Non-pigmented ciliary epithelial cell (primary cell): Measurements from ENCODE around the gene DEPP1.

Experiments used
- DNase-seq: peaks from one replicate; pipeline ENCODE4 v3.0.0-alpha.2; 2010; ENCODE audit warnings: low read depth

Gene DEPP1

DNA sequence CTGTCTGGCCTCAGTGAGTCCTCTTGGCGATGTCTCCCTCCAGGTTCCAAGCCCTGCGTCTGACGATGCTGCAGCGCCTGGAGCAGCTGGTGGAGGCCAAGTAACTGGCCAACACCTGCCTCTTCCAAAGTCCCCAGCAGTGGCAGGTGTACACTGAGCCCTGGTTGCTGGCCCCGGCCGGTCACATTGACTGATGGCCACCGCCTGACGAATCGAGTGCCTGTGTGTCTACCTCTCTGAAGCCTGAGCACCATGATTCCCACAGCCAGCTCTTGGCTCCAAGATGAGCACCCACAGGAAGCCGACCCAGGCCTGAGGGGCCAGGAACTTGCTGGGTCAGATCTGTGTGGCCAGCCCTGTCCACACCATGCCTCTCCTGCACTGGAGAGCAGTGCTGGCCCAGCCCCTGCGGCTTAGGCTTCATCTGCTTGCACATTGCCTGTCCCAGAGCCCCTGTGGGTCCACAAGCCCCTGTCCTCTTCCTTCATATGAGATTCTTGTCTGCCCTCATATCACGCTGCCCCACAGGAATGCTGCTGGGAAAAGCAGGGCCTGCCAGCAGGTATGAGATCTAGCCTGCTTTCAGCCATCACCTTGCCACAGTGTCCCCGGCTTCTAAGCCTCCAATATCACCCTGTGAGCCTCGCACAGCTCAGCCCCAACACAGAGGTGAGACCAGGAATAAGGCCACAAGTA lies 14.8 kb upstream of the DEPP1 start:
- DNase-seq = no peak

DNA sequence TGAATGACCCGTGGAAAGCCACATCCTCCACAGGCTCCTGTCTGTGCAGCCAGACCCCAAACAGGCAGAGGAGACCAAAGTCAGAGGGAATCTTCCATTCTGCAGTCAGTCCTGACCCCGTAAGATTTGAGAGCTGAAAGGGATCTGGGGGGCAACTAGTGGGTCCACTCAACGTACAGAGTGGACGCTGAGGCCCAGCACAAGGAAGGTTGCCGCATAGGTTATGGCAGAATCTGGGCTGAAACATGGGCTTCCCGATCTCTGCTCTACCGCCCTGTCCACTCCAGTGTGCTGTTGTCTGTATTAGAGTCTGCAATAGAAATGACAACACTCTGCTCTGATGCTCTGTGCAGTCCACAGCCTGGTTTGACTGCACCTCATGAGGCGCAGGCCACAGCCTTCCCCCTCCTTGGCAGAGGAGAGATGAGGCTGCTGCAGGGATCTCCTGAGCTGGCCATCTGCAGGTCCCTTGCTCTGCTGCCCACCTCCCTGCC lies 14.2 kb upstream of the DEPP1 start:
- DNase-seq = no peak

DNA sequence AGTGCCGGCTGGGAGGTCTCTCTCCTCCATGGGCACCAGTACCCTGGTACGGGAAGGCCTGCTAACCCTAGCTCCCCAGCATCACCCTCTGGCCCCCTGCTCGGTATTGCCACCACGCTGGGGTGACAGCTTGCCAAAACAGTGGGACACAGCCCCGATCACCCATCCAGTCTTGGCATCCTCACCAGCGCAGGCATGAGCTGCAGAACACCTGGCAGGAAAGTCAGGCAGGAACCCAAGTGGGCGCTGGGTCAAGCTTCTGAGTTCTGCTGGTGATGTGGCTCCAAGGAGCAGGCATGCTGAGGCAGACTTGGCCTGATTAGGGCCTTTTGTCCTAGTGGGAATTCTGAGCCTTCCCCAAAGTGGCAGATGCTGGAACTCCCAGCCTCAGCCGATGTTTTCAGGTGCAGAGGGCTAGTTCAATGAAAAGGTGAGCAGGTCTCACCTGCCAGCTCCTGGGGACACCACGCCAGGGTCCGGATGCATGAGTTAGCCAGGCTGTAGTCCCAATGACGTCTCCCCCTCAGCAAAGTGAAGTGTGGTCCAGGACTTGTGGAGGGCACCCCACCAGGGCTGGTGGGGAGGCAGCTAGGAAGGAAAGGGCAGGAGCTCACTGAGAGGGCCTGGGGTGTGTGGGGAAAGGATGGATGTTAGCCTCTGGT lies 13.6 kb upstream of the DEPP1 start:
- no peak for DNase-seq

DNA sequence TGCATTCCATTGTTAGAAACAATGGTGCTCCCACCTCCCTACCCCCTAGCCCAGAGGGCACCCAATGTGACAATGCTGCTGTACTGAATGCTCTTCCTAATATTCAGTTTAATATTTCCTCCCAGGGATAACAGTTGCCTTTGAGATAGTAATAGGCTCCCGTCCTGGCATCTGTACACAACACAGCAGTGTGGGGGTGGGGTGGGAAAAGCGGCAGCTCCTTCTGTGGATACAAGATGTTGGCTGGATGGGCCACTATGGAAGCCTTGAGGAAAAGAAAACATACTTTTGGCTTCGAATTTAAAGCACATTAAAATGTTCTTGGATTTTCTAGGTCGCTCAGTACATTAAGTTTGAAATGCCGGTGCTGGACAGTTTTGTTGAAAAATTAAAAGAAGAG lies 13.0 kb upstream of the DEPP1 start:
- DNase-seq = no peak

DNA sequence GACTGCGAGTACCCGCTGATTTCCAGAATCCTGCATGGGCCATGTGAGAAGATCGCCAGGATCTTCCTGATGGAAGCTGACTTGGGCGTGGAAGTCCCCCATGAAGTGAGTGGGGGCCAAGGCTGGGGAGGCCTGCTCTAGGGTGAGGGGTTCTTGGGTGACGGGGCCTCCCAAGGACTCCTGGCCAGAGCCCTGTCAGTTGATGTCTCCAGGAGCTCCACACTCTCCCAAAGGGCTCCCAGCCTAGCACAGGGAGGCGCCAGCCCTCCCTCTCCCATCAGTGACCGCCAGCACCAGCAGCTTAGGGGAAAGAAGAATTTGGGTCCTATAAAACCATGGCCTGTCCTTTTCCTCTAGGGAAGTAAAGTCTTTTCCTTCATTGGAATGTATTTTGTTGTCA lies 12.4 kb upstream of the DEPP1 start:
- DNase-seq = no peak

DNA sequence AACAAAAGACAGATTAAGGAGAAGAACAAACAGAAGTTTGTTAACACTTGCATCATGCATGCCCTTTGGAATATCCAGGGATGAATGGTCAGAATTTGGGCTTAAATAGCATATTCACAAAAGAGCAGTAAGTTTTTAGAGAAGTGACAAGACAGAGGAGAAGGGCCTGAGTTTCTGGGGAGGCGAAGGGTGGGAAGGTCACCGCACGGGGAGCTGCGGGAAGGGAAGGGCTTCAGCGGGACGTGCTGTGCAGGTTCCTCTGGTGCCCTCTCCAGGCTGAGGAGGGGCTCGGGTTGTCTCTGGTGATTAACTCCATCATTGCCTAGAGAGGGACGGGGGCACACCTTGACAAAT lies 11.7 kb upstream of the DEPP1 start:
- no peak for DNase-seq

DNA sequence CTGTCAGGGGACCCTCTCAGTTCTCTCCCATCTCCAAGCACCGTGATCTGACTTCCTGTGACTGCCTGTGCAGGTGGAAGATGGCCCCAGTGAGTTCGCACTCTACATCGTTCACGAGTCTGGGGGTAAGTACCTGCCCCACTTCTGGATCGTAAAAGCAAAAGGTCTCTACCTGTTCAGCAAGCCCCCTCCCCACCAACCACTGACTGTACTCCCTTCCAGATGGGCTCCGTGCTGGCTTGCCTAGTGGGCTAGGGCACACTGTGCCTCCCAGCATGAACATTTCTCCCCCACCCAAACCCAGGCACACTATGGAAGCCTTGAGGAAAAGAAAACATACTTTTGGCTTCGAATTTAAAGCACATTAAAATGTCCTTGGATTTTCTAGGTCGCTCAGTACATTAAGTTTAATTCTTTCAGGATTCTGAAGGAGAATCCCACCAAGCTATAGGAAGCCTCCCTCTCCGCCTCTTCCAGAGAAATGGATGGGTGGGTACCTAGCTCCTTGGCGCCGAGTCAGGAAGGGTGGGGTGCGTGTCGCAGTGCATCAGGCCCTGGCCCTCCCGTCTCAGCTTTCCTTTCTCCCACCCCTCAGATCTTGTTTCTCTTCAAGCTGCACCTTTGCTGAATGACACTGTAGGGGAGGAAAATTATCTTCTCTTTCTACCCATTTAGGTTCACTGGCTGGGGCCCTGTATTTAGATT lies 11.1 kb upstream of the DEPP1 start:
- DNase-seq = no peak

DNA sequence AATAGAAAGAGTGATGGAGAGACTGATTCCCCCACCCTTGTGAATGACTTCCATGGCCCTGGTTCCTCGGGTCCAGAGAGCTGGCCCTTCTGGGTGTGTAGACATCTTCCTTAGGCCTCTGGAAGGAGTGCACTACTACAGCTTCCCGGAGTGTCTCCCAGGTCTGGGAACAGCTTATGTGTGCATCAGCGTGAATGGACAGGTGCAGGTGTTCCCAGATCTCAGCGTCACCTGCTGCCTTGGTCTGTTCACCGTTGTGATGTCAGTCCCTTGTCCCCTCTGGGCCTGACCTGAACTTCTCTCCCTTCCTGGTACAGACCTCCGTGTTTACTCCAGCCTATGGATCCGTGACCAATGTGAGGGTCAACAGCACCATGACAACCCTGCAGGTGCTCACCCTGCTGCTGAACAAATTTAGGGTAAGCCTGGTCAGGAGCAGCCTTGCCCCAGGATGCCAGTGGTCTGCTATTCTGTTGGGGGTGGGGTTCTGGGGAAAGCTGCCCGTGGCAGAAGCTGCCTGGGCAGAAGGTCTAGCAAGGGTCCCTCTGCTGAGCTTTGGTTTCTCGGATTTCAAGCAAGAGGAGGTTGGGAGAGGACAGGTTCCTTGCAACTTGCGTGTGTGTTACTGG lies 10.5 kb upstream of the DEPP1 start:
- DNase-seq = no peak

DNA sequence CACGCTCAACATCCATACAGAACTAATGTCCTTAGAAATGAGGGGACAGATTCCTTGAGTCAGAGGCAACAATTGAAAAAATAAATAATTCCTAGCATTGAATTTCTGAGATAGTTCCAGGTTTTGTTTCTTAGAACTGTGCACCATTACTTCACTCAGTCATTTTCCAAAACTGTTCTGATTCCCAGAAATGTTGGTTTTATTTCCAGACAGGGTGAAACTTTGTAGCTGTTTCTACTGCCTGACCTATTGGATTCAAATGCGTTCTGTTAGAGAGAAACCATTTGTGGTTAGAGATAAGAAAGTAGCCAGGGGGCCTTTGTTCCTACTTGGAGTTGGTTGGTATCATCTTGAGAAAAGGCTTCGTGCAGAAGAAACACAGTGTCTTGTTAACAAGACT lies 8.1 kb upstream of the DEPP1 start:
- no peak for DNase-seq

DNA sequence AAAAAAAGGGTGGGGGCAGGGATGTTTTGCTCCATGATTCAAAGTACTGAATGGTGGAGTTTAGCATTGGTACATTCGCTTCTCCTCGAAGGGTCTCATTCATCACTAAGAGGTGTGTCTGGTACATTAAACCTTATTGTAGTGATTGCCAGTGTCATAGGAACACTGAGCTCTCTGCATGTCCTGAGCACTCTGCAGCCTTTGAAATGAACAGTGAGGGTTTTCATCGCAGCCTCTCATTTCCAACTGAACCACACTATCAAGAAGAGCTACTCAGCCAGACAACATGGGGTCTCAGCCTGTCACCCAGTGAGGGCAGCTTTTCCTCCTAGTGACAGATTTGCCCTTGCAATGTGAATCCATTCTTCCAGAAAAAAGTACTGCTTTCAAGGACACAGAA lies 7.6 kb upstream of the DEPP1 start:
- no peak for DNase-seq

DNA sequence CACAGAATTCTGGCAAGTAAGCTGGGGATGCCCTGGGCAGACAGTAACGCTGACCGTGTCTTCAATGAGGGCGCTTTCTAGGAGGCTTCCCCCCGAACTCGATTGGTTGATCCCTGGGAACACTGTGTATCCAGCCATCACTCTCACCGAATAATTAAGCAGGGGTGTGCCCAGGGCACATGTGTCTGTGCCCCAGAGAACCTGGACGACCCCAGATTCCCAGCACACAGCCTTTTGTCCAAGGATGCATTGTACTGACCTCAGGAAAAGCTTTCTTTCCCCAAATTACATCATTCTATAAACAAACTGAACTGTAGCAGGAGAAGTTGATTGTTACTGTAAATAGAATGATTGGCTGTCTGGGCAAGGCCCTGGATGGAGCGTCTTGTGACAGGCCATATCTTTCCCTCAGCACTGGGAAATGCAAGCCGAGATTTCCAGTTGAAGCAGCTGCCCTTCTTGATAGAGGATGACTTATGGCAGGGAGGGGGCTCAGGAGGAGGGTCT lies 6.6 kb upstream of the DEPP1 start:
- no peak for DNase-seq

DNA sequence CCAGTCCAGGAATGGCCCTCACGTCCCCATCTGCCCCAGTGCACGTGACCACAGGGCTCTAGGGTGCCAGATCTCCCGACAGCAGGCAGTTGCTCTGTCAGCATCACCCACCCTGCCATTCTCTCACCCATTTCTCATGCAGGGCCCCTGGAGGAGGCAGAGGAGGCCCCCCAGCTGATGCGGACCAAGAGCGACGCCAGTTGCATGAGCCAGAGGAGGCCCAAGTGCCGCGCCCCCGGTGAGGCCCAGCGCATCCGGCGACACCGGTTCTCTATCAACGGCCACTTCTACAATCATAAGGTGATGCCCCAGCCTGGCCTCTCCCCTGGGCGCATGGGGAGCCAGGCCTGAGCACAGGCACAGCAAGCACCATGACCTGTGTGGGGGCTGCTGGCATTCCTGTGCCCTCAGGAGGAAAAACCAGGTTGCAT lies 6.1 kb upstream of the DEPP1 start:
- no peak for DNase-seq

DNA sequence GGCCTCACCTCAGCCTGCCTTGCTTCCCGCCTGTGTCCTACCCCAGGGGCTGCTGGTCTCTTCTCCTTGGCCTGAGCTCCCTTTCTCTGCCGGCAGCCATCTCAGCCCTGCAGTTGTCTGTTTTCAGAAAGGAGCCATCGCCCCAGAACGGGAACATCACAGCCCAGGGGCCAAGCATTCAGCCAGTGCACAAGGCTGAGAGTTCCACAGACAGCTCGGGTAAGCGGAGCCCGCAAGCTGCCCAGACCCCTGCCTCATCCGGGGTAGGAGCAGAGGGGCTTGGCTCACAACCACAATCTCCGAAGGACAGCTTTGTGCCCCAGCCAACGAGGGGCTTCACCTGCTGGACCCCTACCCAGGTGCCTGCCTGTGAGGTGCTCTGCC lies 5.3 kb upstream of the DEPP1 start:
- no peak for DNase-seq

DNA sequence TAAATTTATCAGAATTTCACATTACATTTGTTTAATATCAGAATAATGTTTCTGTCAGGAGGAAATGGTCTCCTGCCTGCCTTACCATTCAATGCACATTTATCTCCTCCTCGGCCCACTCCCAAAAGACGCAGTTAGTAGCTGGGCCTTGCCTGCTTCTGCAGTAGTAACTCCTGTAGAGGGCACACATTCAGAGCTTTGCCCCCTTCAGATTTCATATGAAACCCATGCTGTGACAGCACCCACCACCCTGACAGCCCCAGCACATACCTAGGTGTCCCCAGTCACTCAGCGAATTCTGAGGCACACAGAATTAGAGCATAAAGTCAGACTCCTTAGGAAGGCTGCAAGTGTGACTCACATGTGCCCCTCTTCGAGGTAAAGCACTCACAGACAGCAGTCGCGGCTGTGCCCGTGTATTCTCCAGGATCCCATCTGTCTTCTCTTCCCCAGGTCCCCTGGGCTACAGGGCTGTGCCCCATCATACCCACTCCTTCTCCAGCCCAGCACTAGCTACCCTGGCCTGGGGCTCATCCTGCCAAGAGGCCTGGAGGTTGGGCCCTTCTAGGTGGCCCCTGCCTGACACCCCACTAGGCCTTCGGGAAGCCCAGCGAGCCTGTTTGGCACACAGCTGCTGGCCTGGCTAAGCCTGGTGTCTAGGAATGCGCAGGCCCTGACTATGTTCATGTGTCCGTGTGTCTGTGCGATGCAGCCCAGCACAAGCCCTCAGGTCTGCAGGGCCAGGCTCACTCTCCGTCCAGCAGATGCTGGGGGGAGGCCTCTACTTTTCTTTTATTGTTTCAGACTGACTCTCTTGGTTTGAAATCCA lies 4.7 kb upstream of the DEPP1 start:
- no peak for DNase-seq

DNA sequence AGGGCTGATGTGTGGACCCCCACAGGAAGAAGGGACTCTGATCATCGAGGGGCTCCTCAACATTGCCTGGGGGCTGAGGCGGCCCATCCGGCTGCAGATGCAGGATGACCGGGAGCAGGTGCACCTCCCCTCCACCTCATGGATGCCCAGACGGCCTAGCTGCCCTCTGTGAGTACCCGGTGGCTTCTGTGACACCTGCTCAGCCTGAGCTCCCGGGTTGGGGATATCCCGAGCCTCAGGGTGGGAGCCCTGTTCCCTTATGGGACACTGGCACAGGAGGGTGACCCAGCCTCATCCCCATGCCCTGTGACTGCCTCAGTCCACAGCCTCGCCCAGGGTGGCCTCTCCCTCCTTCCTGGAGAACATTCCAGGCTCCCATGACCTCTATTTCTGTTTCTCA lies 3.9 kb upstream of the DEPP1 start:
- no peak for DNase-seq

DNA sequence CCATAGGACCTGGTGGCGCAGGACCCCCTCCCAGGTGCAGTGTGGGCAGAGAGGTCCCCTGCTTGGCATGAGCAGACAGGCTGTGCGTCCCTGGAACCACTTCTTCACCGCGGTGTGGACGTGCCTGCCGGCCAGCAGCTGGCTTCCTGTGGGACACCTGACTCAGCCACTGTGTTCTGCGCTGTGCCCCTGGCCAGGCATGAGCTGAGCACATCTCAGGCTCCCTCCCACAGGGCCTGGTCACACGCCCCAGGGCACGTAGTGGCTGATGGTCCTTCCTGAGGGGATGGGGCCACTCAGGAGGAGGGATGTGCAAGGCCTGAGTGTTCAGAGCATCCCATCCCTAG lies 3.5 kb upstream of the DEPP1 start:
- no peak for DNase-seq

DNA sequence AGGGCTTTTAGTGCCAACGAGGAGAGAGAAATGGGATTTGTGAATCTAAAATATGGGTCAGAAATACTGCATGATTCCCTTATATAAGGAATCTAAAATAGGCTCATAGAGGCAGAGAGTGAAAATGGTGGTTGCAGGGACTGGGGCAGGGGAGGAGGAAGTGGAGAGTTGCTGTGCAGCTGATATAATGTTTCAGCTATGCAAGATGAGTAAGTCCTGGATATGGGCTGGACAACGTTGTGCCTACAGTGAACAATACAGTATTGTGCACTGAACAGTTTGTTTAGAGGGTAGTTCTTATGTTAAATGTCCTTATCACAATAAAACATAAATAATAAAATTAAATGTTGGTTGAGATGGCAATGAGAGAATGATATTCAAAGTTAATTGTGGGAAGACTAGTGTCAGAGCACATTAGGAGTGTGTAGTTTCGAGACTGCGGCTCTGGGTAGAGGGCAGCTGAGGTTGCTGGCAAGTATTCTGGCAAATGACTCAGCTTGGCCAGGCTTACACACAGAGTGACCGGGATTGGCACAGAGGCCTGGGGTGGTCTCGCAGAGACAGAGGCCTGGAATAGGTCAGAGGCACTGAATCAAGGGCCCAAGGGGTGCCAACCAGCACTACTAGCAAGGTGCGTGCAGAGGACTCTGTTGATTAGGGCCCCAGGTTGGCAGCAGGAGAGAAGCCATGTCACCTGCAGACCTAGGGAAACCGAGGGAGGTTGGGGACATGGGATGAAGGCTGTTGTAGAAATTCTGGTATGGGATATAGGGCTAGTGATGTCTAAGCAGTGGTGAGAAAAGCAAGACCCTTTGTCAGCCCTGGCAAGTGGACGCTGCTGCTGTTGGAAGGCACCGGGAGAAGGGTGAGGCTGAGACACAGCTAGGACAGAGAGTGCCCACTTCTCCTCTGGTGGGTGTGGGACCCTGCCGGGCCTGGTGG lies 2.8 kb upstream of the DEPP1 start:
- DNase-seq = no peak

DNA sequence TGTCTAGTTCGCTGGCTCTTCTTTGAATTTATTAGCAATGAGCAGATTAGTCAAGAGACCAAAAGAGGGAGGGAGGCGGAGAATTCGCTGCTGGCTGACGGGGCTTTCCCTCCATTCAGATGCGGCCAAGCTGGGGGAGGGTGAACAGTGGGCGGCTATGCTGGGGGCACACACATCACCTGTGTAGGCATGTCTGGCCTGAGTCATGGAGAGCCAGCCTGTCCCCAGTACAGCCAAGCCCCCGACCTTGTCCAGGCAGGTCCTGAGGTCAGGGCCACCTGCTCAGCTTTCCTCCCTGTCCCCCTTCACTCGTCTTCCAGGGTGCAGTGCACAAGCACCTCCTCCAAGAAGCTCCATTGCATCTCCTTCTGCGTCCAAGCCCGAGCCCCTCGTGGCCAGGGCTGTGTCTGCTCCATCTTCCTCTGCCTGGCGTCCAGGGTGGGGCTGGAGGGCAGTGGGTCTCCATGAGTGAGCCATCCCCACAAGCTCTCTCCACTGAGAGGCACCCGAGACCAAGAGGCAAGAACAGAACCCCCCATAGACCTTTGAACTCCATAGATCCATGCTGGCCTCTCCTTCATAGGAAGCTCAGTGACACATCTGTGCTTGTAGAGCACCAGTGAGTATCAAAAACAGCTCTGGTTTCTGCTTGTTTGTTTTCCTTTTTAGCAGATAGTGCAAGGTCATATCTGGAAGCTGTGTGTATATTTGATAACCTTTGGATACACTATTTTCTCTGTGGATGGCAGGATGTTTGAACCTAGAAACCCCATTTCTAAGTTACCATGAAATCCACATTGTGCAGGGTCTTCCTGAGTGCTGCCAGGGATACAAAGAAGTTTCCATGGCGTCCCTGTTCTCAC lies 1.9 kb upstream of the DEPP1 start:
- DNase-seq = no peak

DNA sequence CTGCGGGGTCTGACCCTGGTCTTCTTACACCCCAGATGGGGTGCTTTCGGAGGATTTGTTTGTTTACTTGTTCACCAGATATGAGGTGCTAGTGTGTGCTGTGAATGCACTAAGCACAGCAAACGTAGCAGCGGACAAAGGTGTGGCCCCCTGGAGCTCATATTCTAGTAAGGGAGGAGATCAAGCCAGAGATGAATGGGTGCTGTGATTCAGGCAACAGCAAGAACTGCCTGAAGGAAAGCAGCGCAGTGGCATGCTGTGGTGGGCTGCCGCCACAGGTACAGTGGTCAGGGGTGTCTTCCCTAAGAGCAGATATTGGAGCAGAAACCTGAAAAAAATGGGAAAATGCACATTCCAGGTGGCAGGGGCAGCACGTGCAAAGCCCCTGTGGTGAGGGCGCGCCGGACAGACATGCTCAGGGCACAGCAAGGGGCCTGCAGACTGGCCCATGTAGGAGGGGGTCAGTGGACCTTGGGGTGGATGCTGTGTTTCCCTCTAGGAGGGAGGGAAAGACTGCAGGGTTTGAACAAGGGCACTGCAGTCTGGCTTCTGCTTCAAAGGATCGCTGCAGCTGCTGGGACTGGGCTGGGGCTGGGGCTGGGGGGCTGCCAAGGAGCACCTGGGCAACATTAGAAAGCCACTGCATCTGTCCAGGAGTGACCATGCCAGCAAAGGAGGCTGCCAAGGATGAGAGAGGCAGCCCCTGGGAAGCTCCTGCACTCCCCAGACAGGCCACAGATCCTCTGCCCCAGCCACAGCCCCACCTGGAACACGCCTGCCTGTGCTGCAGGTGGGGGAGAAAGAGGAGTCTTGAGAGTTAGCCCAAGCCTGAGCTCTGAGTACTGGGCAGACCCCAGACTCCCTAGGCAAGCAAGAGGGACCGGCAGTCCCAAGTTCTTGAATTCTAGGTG lies 927 bp upstream of the DEPP1 start:
- no peak for DNase-seq
